GM23338 (cell line): ENCODE measurements around the gene FAM83F. TPM values are rescaled to one million over a fixed set of nuclear protein-coding genes. Genes with fewer than 3 reads are reported as not detected.
"Not testable (repeated sequence)": the region's sequence is repeated elsewhere in the genome, so short reads cannot be mapped to it uniquely, and the experiment has no call there.

ENCODE experiments used
- ATAC-seq: fragments of 200-7000 bp; cut with Tn5 transposase; 3 replicates; pipeline ENCODE4 v1.9.1; 2020
- DNase-seq: peaks from one replicate; pipeline ENCODE4 v3.0.0-alpha.2; 2015; ENCODE audit warnings: low spot score
- H2AFZ ChIP-seq: fragments of 200-600 bp; sonication (generic); 2 replicates; pipeline ENCODE4 v1.8.0; 2016; ENCODE audit warnings: antibody characterized with exemption, mild to moderate bottlenecking, moderate library complexity
- H3F3A ChIP-seq: fragments of 200-600 bp; sonication (generic); replicated peaks from 2 replicates; pipeline ENCODE4 v1.8.0; 2017; ENCODE audit warnings: antibody characterized with exemption, mixed run types, low read depth
- H3K27ac ChIP-seq: fragments of 200-600 bp; sonication (generic); 2 replicates; pipeline ENCODE4 v1.6.1; 2016; ENCODE audit warnings: low read depth
- H3K27me3 ChIP-seq: fragments of 200-600 bp; sonication (generic); 2 replicates; pipeline ENCODE4 v1.8.0; 2016; ENCODE audit warnings: mild to moderate bottlenecking, mixed run types, moderate library complexity; ENCODE audit not compliant: insufficient read depth
- H3K36me3 ChIP-seq: fragments of 200-600 bp; sonication (generic); 2 replicates; pipeline ENCODE4 v1.8.0; 2016; ENCODE audit warnings: mild to moderate bottlenecking; ENCODE audit not compliant: insufficient read depth
- H3K4me1 ChIP-seq: fragments of 200-600 bp; sonication (generic); 2 replicates; pipeline ENCODE4 v1.8.0; 2016; ENCODE audit warnings: mild to moderate bottlenecking, moderate library complexity; ENCODE audit not compliant: insufficient read depth
- H3K4me2 ChIP-seq: fragments of 200-600 bp; sonication (generic); 2 replicates; pipeline ENCODE4 v1.7.1; 2017; ENCODE audit warnings: mixed run types
- H3K4me3 ChIP-seq: fragments of 200-600 bp; sonication (generic); 2 replicates; pipeline ENCODE4 v1.6.1; 2016; ENCODE audit warnings: mixed run types
- H3K79me2 ChIP-seq: fragments of 200-600 bp; sonication (generic); replicated peaks from 2 replicates; pipeline ENCODE4 v1.8.0; 2017; ENCODE audit warnings: mild to moderate bottlenecking; ENCODE audit not compliant: insufficient read depth
- H3K9me2 ChIP-seq: fragments of 200-600 bp; sonication (generic); 2 replicates; pipeline ENCODE4 v1.8.0; 2017; ENCODE audit not compliant: insufficient read depth
- H4K20me1 ChIP-seq: fragments of 200-600 bp; sonication (generic); replicated peaks from 2 replicates; pipeline ENCODE4 v1.8.0; 2017; ENCODE audit warnings: mild to moderate bottlenecking; ENCODE audit not compliant: insufficient read depth
- H3K27ac Mint-ChIP-seq: 2 replicates; pipeline ENCODE4 v1.8.0; 2020; ENCODE audit warnings: inconsistent platforms, mild to moderate bottlenecking, moderate library complexity, mixed read lengths
- H3K27me3 Mint-ChIP-seq: 3 replicates; pipeline ENCODE4 v1.8.0; 2022; ENCODE audit warnings: low read depth, mild to moderate bottlenecking, moderate library complexity, mixed read lengths, inconsistent platforms; ENCODE audit not compliant: insufficient read depth, poor library complexity
- H3K36me3 Mint-ChIP-seq: 3 replicates; pipeline ENCODE4 v1.8.0; 2021; ENCODE audit warnings: low read depth, mild to moderate bottlenecking, inconsistent platforms, moderate library complexity, mixed read lengths
- H3K4me1 Mint-ChIP-seq: 3 replicates; pipeline ENCODE4 v1.8.0; 2020; ENCODE audit warnings: mild to moderate bottlenecking, inconsistent platforms, mixed read lengths
- H3K4me3 Mint-ChIP-seq: 3 replicates; pipeline ENCODE4 v1.8.0; 2021; ENCODE audit warnings: moderate library complexity, mild to moderate bottlenecking, inconsistent platforms, mixed read lengths
- H3K9me3 Mint-ChIP-seq: 3 replicates; pipeline ENCODE4 v1.8.0; 2020; ENCODE audit warnings: moderate library complexity, mild to moderate bottlenecking, inconsistent platforms, mixed read lengths
- CTCF ChIP-seq, 2 experiments: fragments of 200-600 bp in 1 of 2; sonication (generic) in 1 of 2; conservative IDR thresholded peaks; 2 replicates each; pipeline versions ENCODE4 v1.5.1 to v1.6.1; 2016 to 2017; ENCODE audit warnings: antibody characterized with exemption in 2 of 2, low read depth in 2 of 2, mild to moderate bottlenecking in 2 of 2, moderate library complexity in 1 of 2
- EZH2phosphoT487 ChIP-seq: fragments of 200-600 bp; sonication (generic); IDR thresholded peaks from one replicate; pipeline ENCODE4 v1.8.1; 2018; ENCODE audit warnings: antibody characterized with exemption; ENCODE audit not compliant: unreplicated experiment
- STAT1 ChIP-seq: IDR thresholded peaks from one replicate; pipeline ENCODE4 v1.6.1; 2016; ENCODE audit warnings: antibody characterized with exemption; ENCODE audit not compliant: unreplicated experiment
- ZNF462 ChIP-seq: fragments of 250-450 bp; sonication (Bioruptor Pico); IDR thresholded peaks from 2 replicates; pipeline ENCODE4 v1.5.0; 2020; ENCODE audit warnings: mild to moderate bottlenecking, moderate library complexity
- polyA plus RNA-seq: library from polyadenylated mRNA; unstranded; fragments of >200 nt; fragmentation: Nextera tagmentation; extraction: Ambion mirVana; gene quantifications from 2 replicates; pipeline ENCODE4 v1.2.1, GENCODE V29; 2016
- total RNA-seq: library from RNA; depleted of rRNA; stranded (reverse); fragments of >200 nt; shearing (Covaris generic); gene quantifications from 2 replicates; pipeline ENCODE4 v1.2.3, GENCODE V29; 2014

FAM83F gene
- total and polyA plus RNA-seq, 2 experiments from 2014 or later, result 3.7 to 15.9 TPM

DNA sequence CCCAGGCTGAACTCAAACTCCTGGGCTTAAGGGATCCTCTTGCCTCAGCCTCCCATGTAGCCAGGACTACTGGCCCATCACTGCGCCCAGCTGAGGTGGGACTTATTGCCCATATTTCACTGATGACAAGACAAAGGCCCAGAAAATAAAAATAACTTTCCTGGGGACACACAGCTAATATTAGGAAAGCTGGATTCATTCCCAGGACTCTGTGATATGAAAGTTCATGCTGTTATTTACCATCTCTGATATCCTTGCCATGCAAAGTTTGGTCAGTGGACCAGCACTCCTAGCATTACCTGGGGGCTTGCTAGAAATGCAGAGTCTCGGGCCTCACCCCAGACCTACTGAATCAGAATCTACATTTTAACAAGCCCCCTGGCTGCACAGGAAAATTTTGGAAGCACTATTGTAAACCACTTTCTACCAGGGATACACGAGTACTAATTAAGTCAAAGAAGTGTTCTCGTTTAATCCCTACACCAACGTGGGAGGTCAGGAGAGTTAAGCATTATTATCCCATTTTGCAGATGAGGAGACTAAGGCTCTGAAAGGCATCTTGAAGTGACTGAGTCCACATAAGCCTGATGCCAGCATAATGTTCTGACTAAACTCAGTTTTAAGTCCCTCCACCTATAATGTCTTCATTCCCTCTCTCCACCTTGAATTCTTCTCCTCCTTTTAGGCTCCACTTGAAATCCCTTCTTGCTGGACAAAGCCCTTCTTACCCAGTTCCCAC, 2.5 kb upstream of the FAM83F start (continued):
- TF ChIP-seq ZNF462 (CRISPR knock-in tag) (no peak), EZH2phosphoT487 (no peak), STAT1 (no peak), CTCF (conservative IDR thresholded peaks at IDR 0.05; ENCODE audit: low read depth in 2 of 2) (no peak)

GRCh38 chr22:39992894-39993293, 1.9 kb upstream of the FAM83F start:
- Histone ChIP-seq H3F3A (peaks cover 24% of the 10 kb centered on the region), H3K27me3 (peaks cover 19% of the 10 kb centered on the region), H3K79me2 (peaks cover 21% of the 10 kb centered on the region), H3K4me1 (peaks cover 42% of the 10 kb centered on the region)
- H2AFZ ChIP-seq, H3K4me3 ChIP-seq, H3K36me3 Mint-ChIP-seq, ATAC-seq, H4K20me1 ChIP-seq, H3K27ac Mint-ChIP-seq, H3K9me2 ChIP-seq, DNase-seq, H3K27ac ChIP-seq, H3K4me3 Mint-ChIP-seq, H3K36me3 ChIP-seq, H3K9me3 Mint-ChIP-seq, H3K4me2 ChIP-seq: not testable (repeated sequence)
- Mint-ChIP-seq H3K4me1 (peaks cover 37% of the 10 kb centered on the region), H3K27me3 (peaks cover 19% of the 10 kb centered on the region)
